SU-DHL-6 (cell line): ENCODE data around the gene SCAPER.

Source experiments
- H2AFZ ChIP-seq: fragments of 200-600 bp; sonication (generic); 2 replicates; pipeline ENCODE4 v1.6.1; 2014; ENCODE audit warnings: low read depth, mild to moderate bottlenecking, moderate library complexity, mixed read lengths, antibody characterized with exemption, low read length; ENCODE audit not compliant: severe bottlenecking
- H3F3A ChIP-seq: fragments of 200-600 bp; shearing (Covaris generic); 2 replicates; pipeline ENCODE4 v1.6.0; 2016; ENCODE audit warnings: antibody characterized with exemption, mild to moderate bottlenecking; ENCODE audit not compliant: insufficient read depth
- H3K27ac ChIP-seq: fragments of 200-600 bp; sonication (generic); 2 replicates; pipeline ENCODE4 v1.5.1; 2016; ENCODE audit warnings: low read depth, mild to moderate bottlenecking, low read length, moderate library complexity, mixed read lengths
- H3K27me3 ChIP-seq: fragments of 200-600 bp; sonication (generic), shearing (Covaris generic); 2 replicates; pipeline ENCODE4 v1.6.0; 2014; ENCODE audit warnings: mild to moderate bottlenecking, low read length
- H3K36me3 ChIP-seq: fragments of 200-600 bp; sonication (generic); 2 replicates; pipeline ENCODE4 v1.6.1; 2014; ENCODE audit warnings: mild to moderate bottlenecking, low read length, mixed read lengths
- H3K4me2 ChIP-seq: fragments of 300-600, 200-600 bp; shearing (Covaris generic), sonication (generic); 2 replicates; pipeline ENCODE4 v1.6.0; 2014; ENCODE audit warnings: low read length, low read depth, mild to moderate bottlenecking; ENCODE audit not compliant: poor library complexity, severe bottlenecking
- H3K4me3 ChIP-seq: fragments of 200-600 bp; sonication (generic); 2 replicates; pipeline ENCODE4 v1.5.1; 2014; ENCODE audit warnings: antibody characterized with exemption, low read length, mild to moderate bottlenecking, mixed read lengths; ENCODE audit not compliant: insufficient read depth, poor library complexity, severe bottlenecking
- H3K79me2 ChIP-seq: fragments of 200-600 bp; sonication (generic); 2 replicates; pipeline ENCODE4 v1.6.1; 2014; ENCODE audit warnings: mild to moderate bottlenecking, low read length, moderate library complexity; ENCODE audit not compliant: insufficient read depth
- H3K9ac ChIP-seq: fragments of 200-600 bp; sonication (generic); 2 replicates; pipeline ENCODE4 v1.7.0; 2014; ENCODE audit warnings: mild to moderate bottlenecking, low read length
- H3K9me2 ChIP-seq: fragments of 200-600 bp; sonication (generic); replicated peaks from 2 replicates; pipeline ENCODE4 v1.6.1; 2014; ENCODE audit warnings: low read length; ENCODE audit not compliant: insufficient read depth
- H3K9me3 ChIP-seq: fragments of 200-600 bp; sonication (generic); 2 replicates; pipeline ENCODE4 v1.6.1; 2014; ENCODE audit warnings: low read length, mixed read lengths; ENCODE audit not compliant: insufficient read depth
- H4K20me1 ChIP-seq: fragments of 200-600 bp; sonication (generic); 2 replicates; pipeline ENCODE4 v1.6.1; 2014; ENCODE audit warnings: low read depth, mild to moderate bottlenecking, antibody characterized with exemption, low read length, moderate library complexity, mixed read lengths
- EZH2phosphoT487 ChIP-seq: fragments of 200-600 bp; sonication (generic), shearing (Covaris generic); conservative IDR thresholded peaks from 2 replicates; pipeline ENCODE4 v1.6.1; 2018; ENCODE audit warnings: mild to moderate bottlenecking, antibody characterized with exemption, low read length, moderate library complexity, mixed read lengths
- TF ChIP-seq, protein P1 (sequence below): fragments of 200-600 bp; sonication (generic); IDR thresholded peaks from one replicate; pipeline ENCODE4 v1.5.1; 2017; ENCODE audit warnings: antibody characterized with exemption, mild to moderate bottlenecking, low read length, moderate library complexity; ENCODE audit not compliant: insufficient read depth, poor library complexity, severe bottlenecking

The SCAPER gene

DNA sequence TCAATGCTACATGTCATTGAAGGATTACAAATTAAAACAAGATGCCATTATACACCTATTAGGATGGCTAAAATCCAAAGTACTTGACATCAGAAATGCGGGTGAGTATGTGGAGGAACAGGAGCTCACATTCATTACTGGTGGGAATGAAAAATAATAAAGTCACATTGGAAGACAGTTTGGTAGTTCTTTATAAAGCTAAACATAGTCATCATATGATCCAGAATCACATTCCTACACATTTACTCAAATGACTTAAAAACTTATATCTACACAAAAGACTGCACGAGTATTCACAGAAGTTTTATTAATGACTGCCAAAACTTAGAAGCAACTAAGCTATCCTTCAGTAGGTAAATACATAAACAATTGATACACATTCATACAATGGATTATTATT lies 421.4 kb downstream of the SCAPER start:
- no peaks in the 10 kb centered on the region for H4K20me1 ChIP-seq
- H3K9me3 ChIP-seq: no peaks in the 10 kb centered on the region
- no peaks in the 10 kb centered on the region for H3F3A ChIP-seq
- H3K4me2 ChIP-seq: no peak overlapping the region
- no peak overlapping the region for H3K27ac ChIP-seq
- H2AFZ ChIP-seq: no peak overlapping the region
- no peak overlapping the region for H3K9ac ChIP-seq
- H3K36me3 ChIP-seq: no peaks in the 10 kb centered on the region
- TF ChIP-seq, protein P1, sequence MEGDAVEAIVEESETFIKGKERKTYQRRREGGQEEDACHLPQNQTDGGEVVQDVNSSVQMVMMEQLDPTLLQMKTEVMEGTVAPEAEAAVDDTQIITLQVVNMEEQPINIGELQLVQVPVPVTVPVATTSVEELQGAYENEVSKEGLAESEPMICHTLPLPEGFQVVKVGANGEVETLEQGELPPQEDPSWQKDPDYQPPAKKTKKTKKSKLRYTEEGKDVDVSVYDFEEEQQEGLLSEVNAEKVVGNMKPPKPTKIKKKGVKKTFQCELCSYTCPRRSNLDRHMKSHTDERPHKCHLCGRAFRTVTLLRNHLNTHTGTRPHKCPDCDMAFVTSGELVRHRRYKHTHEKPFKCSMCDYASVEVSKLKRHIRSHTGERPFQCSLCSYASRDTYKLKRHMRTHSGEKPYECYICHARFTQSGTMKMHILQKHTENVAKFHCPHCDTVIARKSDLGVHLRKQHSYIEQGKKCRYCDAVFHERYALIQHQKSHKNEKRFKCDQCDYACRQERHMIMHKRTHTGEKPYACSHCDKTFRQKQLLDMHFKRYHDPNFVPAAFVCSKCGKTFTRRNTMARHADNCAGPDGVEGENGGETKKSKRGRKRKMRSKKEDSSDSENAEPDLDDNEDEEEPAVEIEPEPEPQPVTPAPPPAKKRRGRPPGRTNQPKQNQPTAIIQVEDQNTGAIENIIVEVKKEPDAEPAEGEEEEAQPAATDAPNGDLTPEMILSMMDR: no peak
- TF ChIP-seq EZH2phosphoT487: no peak
- no peaks in the 10 kb centered on the region for H3K27me3 ChIP-seq
- no peak overlapping the region for H3K4me3 ChIP-seq
- H3K9me2 ChIP-seq: no peaks in the 10 kb centered on the region
- no peaks in the 10 kb centered on the region for H3K79me2 ChIP-seq

DNA sequence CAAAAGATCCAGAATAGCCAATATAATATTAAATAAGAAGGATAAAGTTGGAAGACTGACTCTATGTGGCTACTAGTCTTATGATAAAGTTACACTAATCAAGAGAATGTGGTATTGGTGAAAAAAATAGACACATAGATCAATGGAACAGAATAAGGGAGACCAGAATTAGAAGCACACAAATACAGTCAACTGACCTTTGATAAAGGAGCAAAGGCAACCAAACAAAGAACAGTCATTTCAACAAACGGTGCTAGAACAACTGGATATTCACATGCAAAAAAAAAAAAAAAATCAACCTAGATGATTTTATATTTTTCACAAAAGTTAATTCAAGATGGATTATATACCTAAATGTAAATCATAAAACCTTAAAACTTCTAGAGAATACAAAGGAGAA lies 422.1 kb downstream of the SCAPER start:
- Histone ChIP-seq H3K79me2 (no peaks in the 10 kb centered on the region), H2AFZ (no peak overlapping the region), H3K9ac (no peak overlapping the region), H4K20me1 (no peaks in the 10 kb centered on the region), H3K4me2 (no peak overlapping the region), H3K27me3 (no peaks in the 10 kb centered on the region), H3K36me3 (no peaks in the 10 kb centered on the region), H3K9me2 (no peaks in the 10 kb centered on the region), H3F3A (no peaks in the 10 kb centered on the region), H3K9me3 (no peaks in the 10 kb centered on the region), H3K27ac (no peak overlapping the region), H3K4me3 (no peak overlapping the region)
- TF ChIP-seq, protein P1: no peak
- no peak for TF ChIP-seq EZH2phosphoT487

DNA sequence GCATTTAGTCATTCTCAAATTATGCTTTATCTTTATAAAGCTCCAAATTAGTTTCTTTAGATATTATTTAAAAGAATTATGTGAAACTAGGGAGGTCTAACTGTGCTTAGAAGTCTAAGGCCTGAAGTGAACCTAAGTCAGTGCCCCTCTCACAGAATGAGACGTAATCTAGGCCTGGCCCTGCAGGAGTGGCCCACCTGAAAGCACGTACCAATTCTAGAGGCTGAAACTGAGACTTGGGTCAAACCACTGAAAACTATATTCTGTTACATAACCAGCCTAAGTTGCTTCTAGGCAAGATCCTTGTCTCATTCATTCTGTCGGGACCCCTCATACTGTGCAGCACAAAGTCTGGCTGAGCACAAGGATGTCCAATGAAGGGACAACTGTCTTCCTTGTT lies 424.9 kb downstream of the SCAPER start:
- Histone ChIP-seq H3K27ac (no peak overlapping the region), H3K4me2 (no peak overlapping the region), H2AFZ (no peak overlapping the region), H3F3A (no peaks in the 10 kb centered on the region), H3K9me3 (no peaks in the 10 kb centered on the region), H3K9ac (no peak overlapping the region), H3K79me2 (no peaks in the 10 kb centered on the region), H3K4me3 (no peak overlapping the region), H3K9me2 (no peaks in the 10 kb centered on the region), H3K27me3 (no peaks in the 10 kb centered on the region), H4K20me1 (no peaks in the 10 kb centered on the region), H3K36me3 (no peaks in the 10 kb centered on the region)
- no peak for TF ChIP-seq EZH2phosphoT487
- TF ChIP-seq, protein P1: no peak
